B cell (primary cell): ENCODE data around the gene NUMB. TPM values are rescaled to one million over a fixed set of nuclear protein-coding genes. Genes with fewer than 3 reads are reported as not detected.

Source experiments
- ATAC-seq: fragments of 200-7000 bp; cut with Tn5 transposase; one replicate; pipeline ENCODE4 v1.10.0; 2021; ENCODE audit warnings: low read depth, mild to moderate bottlenecking, moderate number of reproducible peaks, moderate library complexity
- CTCF ChIA-PET: fragments of 350-600 bp; sonication (Branson Sonifier 250); formaldehyde crosslinking; loops from one replicate; lab custom pipeline; 2021; ENCODE audit warnings: antibody characterized with exemption, inconsistent platforms; lab: Charles Lee
- POLR2A ChIA-PET: fragments of 350-600 bp; sonication (Branson Sonifier 250); formaldehyde crosslinking; loops from one replicate; lab custom pipeline; 2021; ENCODE audit warnings: antibody characterized with exemption; lab: Charles Lee
- DNase-seq: peaks from one replicate; pipeline ENCODE4 v3.0.0; 2013
- H2AFZ ChIP-seq: 2 replicates; pipeline ENCODE4 v1.6.1; 2012; ENCODE audit warnings: mild to moderate bottlenecking, low read depth, low read length; ENCODE audit not compliant: insufficient read depth, poor library complexity, severe bottlenecking
- H3K27ac ChIP-seq, 2 donors: 1 replicate in 1 of 2; 2 replicates in 1 of 2; pipeline ENCODE4 v1.5.1; 2012 to 2013; ENCODE audit warnings: low read length in 2 of 2, mild to moderate bottlenecking in 2 of 2, moderate library complexity in 1 of 2
- H3K27me3 ChIP-seq, 4 experiments: fragments of 200-600 bp in 1 of 4; sonication (generic) in 1 of 4; replicated peaks in 1 of 4; 1 replicate in 2 of 4; 2 replicates in 2 of 4; pipeline versions ENCODE4 v1.6.1 to v1.7.0; 2013 to 2016; ENCODE audit warnings: low read length in 3 of 4, mild to moderate bottlenecking in 2 of 4, mixed read lengths in 1 of 4, moderate library complexity in 1 of 4; ENCODE audit not compliant: insufficient read depth in 4 of 4, control insufficient read depth in 3 of 4; ENCODE audit errors: control extremely low read depth in 1 of 4
- H3K36me3 ChIP-seq, 2 experiments: replicated peaks in 1 of 2; 1 replicate in 1 of 2; 2 replicates in 1 of 2; pipeline versions ENCODE4 v1.6.1 to v1.7.1; 2013; ENCODE audit warnings: low read length in 1 of 2; ENCODE audit not compliant: insufficient read depth in 2 of 2, control insufficient read depth in 1 of 2; ENCODE audit errors: control extremely low read depth in 1 of 2, extremely low read depth in 1 of 2
- H3K4me1 ChIP-seq, 2 donors: fragments of 200-600 bp in 1 of 2; sonication (generic) in 1 of 2; 1 replicate in 1 of 2; 2 replicates in 1 of 2; pipeline versions ENCODE4 v1.5.1 to v1.6.1; 2013 to 2017; ENCODE audit warnings: low read length in 2 of 2; ENCODE audit not compliant: control insufficient read depth in 2 of 2, insufficient read depth in 2 of 2
- H3K4me2 ChIP-seq: replicated peaks from 2 replicates; pipeline ENCODE3; 2012; ENCODE audit warnings: mild to moderate bottlenecking, low read depth, low read length; ENCODE audit not compliant: poor library complexity, severe bottlenecking
- H3K4me3 ChIP-seq, 5 experiments: fragments of 200-600 bp in 1 of 5; sonication (generic) in 1 of 5; 1 replicate in 3 of 5; 2 replicates in 2 of 5; pipeline versions ENCODE4 v1.5.1 to v1.7.0; 2011 to 2016; ENCODE audit warnings: low read length in 4 of 5, mild to moderate bottlenecking in 4 of 5, low read depth in 2 of 5, control low read depth in 1 of 5, moderate library complexity in 1 of 5; ENCODE audit not compliant: insufficient read depth in 1 of 5; ENCODE audit errors: control extremely low read depth in 1 of 5, extremely low read depth in 1 of 5
- H3K79me2 ChIP-seq: fragments of 200-600 bp; sonication (generic); one replicate; pipeline ENCODE4 v1.6.0; 2016; ENCODE audit warnings: low read length; ENCODE audit not compliant: control insufficient read depth, insufficient read depth
- H3K9ac ChIP-seq: fragments of 200-600 bp; sonication (generic); 2 replicates; pipeline ENCODE4 v1.6.1; 2017; ENCODE audit warnings: mild to moderate bottlenecking, low read length, moderate library complexity
- H3K9me3 ChIP-seq, 3 donors: one replicate each; pipeline versions ENCODE4 v1.6.1 to v1.7.1; 2013; ENCODE audit warnings: low read length in 2 of 3; ENCODE audit not compliant: control insufficient read depth in 2 of 3, insufficient read depth in 1 of 3; ENCODE audit errors: control extremely low read depth in 1 of 3
- H4K20me1 ChIP-seq: 2 replicates; pipeline ENCODE4 v1.6.0; 2012; ENCODE audit warnings: mild to moderate bottlenecking, low read length; ENCODE audit not compliant: insufficient read depth, control insufficient read depth, poor library complexity, severe bottlenecking
- H3K27ac Mint-ChIP-seq: one replicate; pipeline ENCODE4 v1.8.0; 2021; ENCODE audit warnings: mixed read lengths
- H3K27me3 Mint-ChIP-seq: one replicate; pipeline ENCODE4 v1.8.0; 2021; ENCODE audit warnings: mixed read lengths
- H3K4me1 Mint-ChIP-seq: one replicate; pipeline ENCODE4 v1.8.0; 2021; ENCODE audit warnings: mixed read lengths
- H3K4me3 Mint-ChIP-seq: one replicate; pipeline ENCODE4 v1.8.0; 2021; ENCODE audit warnings: mixed read lengths
- H3K9me3 Mint-ChIP-seq: one replicate; pipeline ENCODE4 v1.8.0; 2022; ENCODE audit warnings: mixed read lengths; ENCODE audit not compliant: insufficient read depth
- EZH2 ChIP-seq: IDR thresholded peaks from 2 replicates; pipeline ENCODE4 v1.6.1; 2012; ENCODE audit warnings: borderline replicate concordance, low read depth, mild to moderate bottlenecking, moderate library complexity, low read length; ENCODE audit not compliant: insufficient read depth, poor library complexity, severe bottlenecking
- WGBS: methylation state at CpG from one replicate; pipeline ENCODE4 v1.1.5; 2013; ENCODE audit warnings: missing lambda C conversion rate; ENCODE audit not compliant: insufficient coverage; 5-methylcytosine and 5-hydroxymethylcytosine counted together
- intact Hi-C: fragments of 100-400 bp; cut with micrococcal nuclease; formaldehyde crosslinking; loops from one replicate; pipeline ENCODE4 v1.10.0; 2022
- polyA plus RNA-seq: library from polyadenylated mRNA; depleted of rRNA; stranded (reverse); fragments of >200 nt; gene quantifications from 2 replicates; pipeline ENCODE4 v1.2.3, GENCODE V29; 2012
- total RNA-seq, 2 donors: library from RNA; stranded (reverse); fragments of 120-200 nt in 1 of 2; gene quantifications; 1 replicate in 1 of 2; 2 replicates in 1 of 2; pipeline versions ENCODE4 v1.2.3 to v1.2.4, GENCODE V29; 2013 to 2022
- TF ChIP-seq, protein P1 (sequence below): fragments of 200-600 bp; IDR thresholded peaks from one replicate; pipeline ENCODE4 v1.8.0; 2022; ENCODE audit warnings: antibody characterized with exemption, mild to moderate bottlenecking

Gene NUMB
- total and polyA plus RNA-seq, 2 donors (not counting 1 experiment from before 2014, with no cell fraction given), result 63.4 to 102 TPM

DNA sequence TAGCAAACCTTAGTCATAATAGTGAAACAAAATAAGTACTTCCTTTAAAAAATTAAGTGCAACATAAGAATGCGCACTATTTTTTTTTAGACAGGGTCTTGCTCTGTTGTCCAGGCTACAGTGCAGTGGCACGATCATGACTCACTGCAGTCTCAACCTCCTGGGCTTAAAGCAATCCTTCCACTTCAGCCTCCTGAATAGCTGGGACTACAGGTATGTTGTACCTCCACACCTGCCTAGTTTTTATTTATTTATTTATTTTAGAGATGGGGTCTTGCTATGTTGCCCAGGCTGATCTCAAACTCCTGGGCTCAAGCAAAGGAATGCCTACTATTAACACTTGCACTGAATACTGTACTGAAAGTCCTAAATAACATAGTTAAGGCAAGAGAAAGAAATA is 93.8 kb downstream of the NUMB start:
- H3K9me3 ChIP-seq, result no peaks in the 10 kb centered on the region
- no peak overlapping the region for H2AFZ ChIP-seq
- ChIA-PET POLR2A (no interaction called here), CTCF (no interaction called here)
- TF ChIP-seq EZH2, result no peak
- TF ChIP-seq, protein P1, sequence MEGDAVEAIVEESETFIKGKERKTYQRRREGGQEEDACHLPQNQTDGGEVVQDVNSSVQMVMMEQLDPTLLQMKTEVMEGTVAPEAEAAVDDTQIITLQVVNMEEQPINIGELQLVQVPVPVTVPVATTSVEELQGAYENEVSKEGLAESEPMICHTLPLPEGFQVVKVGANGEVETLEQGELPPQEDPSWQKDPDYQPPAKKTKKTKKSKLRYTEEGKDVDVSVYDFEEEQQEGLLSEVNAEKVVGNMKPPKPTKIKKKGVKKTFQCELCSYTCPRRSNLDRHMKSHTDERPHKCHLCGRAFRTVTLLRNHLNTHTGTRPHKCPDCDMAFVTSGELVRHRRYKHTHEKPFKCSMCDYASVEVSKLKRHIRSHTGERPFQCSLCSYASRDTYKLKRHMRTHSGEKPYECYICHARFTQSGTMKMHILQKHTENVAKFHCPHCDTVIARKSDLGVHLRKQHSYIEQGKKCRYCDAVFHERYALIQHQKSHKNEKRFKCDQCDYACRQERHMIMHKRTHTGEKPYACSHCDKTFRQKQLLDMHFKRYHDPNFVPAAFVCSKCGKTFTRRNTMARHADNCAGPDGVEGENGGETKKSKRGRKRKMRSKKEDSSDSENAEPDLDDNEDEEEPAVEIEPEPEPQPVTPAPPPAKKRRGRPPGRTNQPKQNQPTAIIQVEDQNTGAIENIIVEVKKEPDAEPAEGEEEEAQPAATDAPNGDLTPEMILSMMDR, result no peak
- no peak overlapping the region for H3K4me2 ChIP-seq
- H3K79me2 ChIP-seq, result peaks cover 49% of the 10 kb centered on the region
- intact Hi-C loops, result no loop called here
- no peaks in the 10 kb centered on the region for H3K4me1 ChIP-seq
- Mint-ChIP-seq H3K27ac (no peak overlapping the region), H3K27me3 (no peaks in the 10 kb centered on the region), H3K9me3 (no peaks in the 10 kb centered on the region), H3K4me1 (peaks cover 11% of the 10 kb centered on the region), H3K4me3 (no peak overlapping the region)
- ATAC-seq (no peak), DNase-seq (no peak)
- no peak overlapping the region for H3K4me3 ChIP-seq
- H3K27me3 ChIP-seq, result no peaks in the 10 kb centered on the region
- H3K36me3 ChIP-seq, result peaks cover 6 to 7% of the 10 kb centered on the region in 2 experiments
- 95% methylated on average over 2 of the region's 2 CpGs for WGBS
- H4K20me1 ChIP-seq, result no peaks in the 10 kb centered on the region
- no peak overlapping the region for H3K9ac ChIP-seq
- H3K27ac ChIP-seq, result no peak overlapping the region

DNA sequence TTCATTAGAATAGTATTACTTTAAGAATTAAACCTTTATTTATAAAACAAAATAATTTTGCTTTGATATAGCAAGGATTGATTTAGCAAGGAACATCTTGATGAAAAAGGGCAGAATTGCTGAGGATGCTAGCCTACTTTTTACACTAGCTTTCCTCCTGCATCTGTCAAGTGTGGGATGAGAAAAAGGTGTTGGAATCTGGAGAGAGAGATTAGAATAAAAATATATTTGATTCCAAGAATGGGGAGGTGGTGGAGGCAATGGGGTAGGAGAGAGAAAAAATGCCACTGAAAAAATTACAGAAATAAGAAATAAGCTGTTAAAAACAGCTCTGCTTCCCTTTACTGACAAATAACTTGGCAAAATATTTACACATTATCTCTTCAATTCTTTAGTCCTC is 98.9 kb downstream of the NUMB start:
- Mint-ChIP-seq H3K27me3 (no peaks in the 10 kb centered on the region), H3K4me1 (peaks cover 16% of the 10 kb centered on the region), H3K4me3 (no peak overlapping the region), H3K27ac (no peak overlapping the region), H3K9me3 (no peaks in the 10 kb centered on the region)
- POLR2A ChIA-PET, result no interaction called here
- H3K9me3 ChIP-seq, result no peaks in the 10 kb centered on the region
- H3K36me3 ChIP-seq, result peaks cover 3 to 13% of the 10 kb centered on the region in 2 experiments
- H3K4me1 ChIP-seq, result no peaks in the 10 kb centered on the region
- no peak overlapping the region for H3K27ac ChIP-seq
- no peak overlapping the region for H3K4me2 ChIP-seq
- H3K79me2 ChIP-seq, result peaks cover 51% of the 10 kb centered on the region
- H2AFZ ChIP-seq, result no peak overlapping the region
- H3K4me3 ChIP-seq, result no peak overlapping the region
- DNase-seq (no peak), ATAC-seq (no peak)
- intact Hi-C loops, result no loop called here
- H3K9ac ChIP-seq, result no peak overlapping the region
- H4K20me1 ChIP-seq, result no peaks in the 10 kb centered on the region
- TF ChIP-seq EZH2, result no peak
- TF ChIP-seq, protein P1, result no peak
- no peaks in the 10 kb centered on the region for H3K27me3 ChIP-seq
- CTCF ChIA-PET, result interaction anchor here (0.6 kb wide), 1 partner anchor 64 kb away, joined by 4 read pairs; no protein-coding TSS in a partner anchor
